ENCODE data around the gene CCDC66. TPM values are rescaled to one million over a fixed set of nuclear protein-coding genes. Genes with fewer than 3 reads are reported as not detected.

Gene CCDC66
- total RNA-seq: 32.9 and 37.4 TPM in 2 replicates

GRCh38 chr3:56556908-56557830 is at the start of gene CCDC66:
Gene CCDC66 (plus strand): TSS chr3:56557175. CDS start chr3:56557243, 68 bp downstream.

Other genes starting within 250 kb of the CCDC66 start
- gene ERC2, start 88.7 kb upstream of the CCDC66 start, total RNA-seq: 0.11 TPM in 1 of 2 replicates, not detected in the other
- gene TASOR, start 126.1 kb downstream of the CCDC66 start, total RNA-seq: 76.0 and 109 TPM in 2 replicates
- gene ARHGEF3, start 244.8 kb downstream of the CCDC66 start, total RNA-seq: 13.1 and 16.4 TPM in 2 replicates